ENCODE results near the gene KCNQ1. TPM values are rescaled to one million over a fixed set of nuclear protein-coding genes. Genes with fewer than 3 reads are reported as not detected.

Gene KCNQ1
- polyA plus RNA-seq, 1 experiment, result not detected

DNA sequence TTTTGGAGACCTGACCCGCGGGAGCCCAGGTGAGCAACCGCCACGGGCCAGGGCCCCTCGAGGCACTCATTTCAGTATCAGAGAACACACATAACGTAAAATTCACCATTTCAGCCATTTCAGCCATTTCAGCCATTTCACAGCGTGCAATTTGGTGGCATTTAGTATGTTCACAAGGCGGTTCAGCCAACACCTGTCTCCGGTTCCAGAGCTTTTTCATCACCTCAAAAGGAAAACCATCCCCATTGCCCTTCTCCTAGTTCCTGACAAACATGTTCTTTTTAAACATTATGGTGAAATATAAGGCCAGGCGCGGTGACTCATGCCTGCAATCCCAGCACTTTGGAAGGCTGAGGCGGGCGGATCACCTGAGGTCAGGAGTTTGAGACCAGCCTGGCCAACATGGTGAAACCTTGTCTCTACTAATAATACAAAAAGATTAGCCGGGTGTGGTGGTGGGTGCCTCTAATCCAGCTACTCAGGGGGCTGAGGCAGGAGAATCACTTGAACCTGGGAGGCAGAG, 119.3 kb downstream of the KCNQ1 start:
- ChIA-PET CTCF (no interaction called here), POLR2A (no interaction called here)
- TF ChIP-seq, protein P1, sequence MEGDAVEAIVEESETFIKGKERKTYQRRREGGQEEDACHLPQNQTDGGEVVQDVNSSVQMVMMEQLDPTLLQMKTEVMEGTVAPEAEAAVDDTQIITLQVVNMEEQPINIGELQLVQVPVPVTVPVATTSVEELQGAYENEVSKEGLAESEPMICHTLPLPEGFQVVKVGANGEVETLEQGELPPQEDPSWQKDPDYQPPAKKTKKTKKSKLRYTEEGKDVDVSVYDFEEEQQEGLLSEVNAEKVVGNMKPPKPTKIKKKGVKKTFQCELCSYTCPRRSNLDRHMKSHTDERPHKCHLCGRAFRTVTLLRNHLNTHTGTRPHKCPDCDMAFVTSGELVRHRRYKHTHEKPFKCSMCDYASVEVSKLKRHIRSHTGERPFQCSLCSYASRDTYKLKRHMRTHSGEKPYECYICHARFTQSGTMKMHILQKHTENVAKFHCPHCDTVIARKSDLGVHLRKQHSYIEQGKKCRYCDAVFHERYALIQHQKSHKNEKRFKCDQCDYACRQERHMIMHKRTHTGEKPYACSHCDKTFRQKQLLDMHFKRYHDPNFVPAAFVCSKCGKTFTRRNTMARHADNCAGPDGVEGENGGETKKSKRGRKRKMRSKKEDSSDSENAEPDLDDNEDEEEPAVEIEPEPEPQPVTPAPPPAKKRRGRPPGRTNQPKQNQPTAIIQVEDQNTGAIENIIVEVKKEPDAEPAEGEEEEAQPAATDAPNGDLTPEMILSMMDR (IDR thresholded peaks at IDR 0.05; ENCODE audit: low read depth, low read length), result no peak
- DNase-seq (ENCODE audit: low read depth, low spot score), result no peak
- H3K9me3 ChIP-seq (ENCODE audit: control insufficient read depth, insufficient read depth, low read length), result no peaks in the 10 kb centered on the region
- no peak overlapping the region for H3K27ac ChIP-seq (ENCODE audit: low read depth, low read length)
- peaks cover 8% of the 10 kb centered on the region for H3K27me3 ChIP-seq (ENCODE audit: control insufficient read depth, insufficient read depth, low read length)
- H3K4me3 ChIP-seq (ENCODE audit: low read depth, low read length), result no peak overlapping the region

DNA sequence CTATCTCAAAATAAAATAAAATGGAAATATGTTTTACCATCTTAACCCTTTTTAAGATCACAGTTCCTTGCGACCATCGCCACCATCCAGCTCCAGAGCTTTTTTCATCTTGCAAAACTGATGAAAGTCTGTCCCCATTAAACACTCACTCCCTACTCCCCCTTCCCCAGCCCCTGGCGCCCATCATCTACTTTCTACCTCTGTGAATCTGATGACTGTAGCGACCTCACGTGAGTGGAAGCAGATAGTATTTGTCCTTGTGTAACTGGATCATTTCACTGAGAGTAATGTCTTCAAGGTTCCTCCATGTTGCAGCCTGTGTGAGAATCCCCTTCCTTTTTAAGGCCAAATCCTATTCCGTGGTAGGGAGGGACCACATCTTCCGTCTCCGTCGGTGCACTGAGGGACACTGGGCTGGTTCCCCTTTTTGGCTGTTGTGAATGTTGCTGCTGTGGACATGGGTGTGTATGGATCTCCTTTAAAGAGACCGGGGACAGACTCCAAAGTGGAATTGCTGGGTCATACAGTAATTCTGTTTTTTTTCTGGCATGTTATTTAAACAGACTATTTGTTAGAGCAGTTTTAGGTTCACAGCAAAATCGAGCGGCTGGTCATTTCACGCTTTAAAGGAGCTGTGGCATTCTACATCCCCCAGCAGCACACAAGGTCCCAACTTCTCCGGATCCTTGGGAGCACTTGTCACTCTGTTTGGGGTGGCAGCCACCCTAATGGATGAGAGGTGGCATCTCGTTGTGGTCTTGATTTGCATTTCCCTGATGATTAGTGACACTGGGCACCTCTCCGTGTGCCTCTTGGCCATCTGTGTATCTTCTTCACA, 120.0 kb downstream of the KCNQ1 start:
- Histone ChIP-seq H3K27me3 (ENCODE audit: control insufficient read depth, insufficient read depth, low read length) (peaks cover 8% of the 10 kb centered on the region), H3K9me3 (ENCODE audit: control insufficient read depth, insufficient read depth, low read length) (peaks cover under 1% of the 10 kb centered on the region; the same call in 1 of the 2 replicates), H3K4me3 (ENCODE audit: low read depth, low read length) (no peak overlapping the region), H3K27ac (ENCODE audit: low read depth, low read length) (no peak overlapping the region)
- TF ChIP-seq, protein P1 (IDR thresholded peaks at IDR 0.05; ENCODE audit: low read depth, low read length), result no peak
- ChIA-PET POLR2A (no interaction called here), CTCF (no interaction called here)
- no peak for DNase-seq (ENCODE audit: low read depth, low spot score)

DNA sequence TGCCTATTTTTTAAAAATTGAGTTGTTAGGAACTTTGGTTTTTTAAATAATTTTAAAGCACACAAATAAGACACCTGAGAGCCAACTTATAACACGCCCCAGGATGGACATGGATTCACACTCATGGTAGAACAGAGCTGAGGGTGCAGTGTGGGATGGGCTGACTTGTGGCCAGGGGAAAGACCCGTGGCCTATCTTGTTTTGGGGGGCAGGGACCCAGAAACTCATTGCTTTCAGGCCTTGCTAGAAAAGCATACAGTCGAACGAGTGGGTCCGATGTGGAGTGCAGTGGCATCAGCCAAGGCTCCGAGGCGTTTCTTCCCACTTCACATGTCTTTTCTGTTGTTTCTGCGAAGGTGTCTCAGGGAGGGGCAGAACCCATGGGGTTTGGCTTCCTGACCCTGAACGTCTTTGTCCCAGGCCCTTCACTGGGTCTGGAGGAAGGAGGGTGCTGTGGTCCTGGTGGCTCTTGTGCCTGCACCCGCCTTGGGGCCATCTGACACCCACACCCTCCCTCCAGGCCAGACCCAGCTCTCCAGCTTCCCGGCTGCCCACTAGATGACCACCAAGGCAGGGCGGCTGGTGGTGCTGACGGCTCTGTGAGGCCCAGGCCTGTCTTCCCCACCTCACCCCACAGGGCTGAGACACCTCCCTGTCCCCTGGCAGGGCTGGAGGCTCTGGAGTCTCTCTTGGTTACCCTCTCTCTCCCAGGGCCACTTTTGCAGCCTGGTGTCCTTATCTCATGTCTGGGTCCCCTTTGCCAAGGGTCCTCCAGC, 120.8 kb downstream of the KCNQ1 start:
- no peak overlapping the region for H3K27ac ChIP-seq (ENCODE audit: low read depth, low read length)
- no peak for DNase-seq (ENCODE audit: low read depth, low spot score)
- peaks cover 9% of the 10 kb centered on the region for H3K9me3 ChIP-seq (ENCODE audit: control insufficient read depth, insufficient read depth, low read length)
- TF ChIP-seq, protein P1 (IDR thresholded peaks at IDR 0.05; ENCODE audit: low read depth, low read length), result no peak
- CTCF ChIA-PET, result no interaction called here
- H3K27me3 ChIP-seq (ENCODE audit: control insufficient read depth, insufficient read depth, low read length), result peaks cover 8% of the 10 kb centered on the region
- POLR2A ChIA-PET, result no interaction called here
- H3K4me3 ChIP-seq (ENCODE audit: low read depth, low read length), result no peak overlapping the region

DNA sequence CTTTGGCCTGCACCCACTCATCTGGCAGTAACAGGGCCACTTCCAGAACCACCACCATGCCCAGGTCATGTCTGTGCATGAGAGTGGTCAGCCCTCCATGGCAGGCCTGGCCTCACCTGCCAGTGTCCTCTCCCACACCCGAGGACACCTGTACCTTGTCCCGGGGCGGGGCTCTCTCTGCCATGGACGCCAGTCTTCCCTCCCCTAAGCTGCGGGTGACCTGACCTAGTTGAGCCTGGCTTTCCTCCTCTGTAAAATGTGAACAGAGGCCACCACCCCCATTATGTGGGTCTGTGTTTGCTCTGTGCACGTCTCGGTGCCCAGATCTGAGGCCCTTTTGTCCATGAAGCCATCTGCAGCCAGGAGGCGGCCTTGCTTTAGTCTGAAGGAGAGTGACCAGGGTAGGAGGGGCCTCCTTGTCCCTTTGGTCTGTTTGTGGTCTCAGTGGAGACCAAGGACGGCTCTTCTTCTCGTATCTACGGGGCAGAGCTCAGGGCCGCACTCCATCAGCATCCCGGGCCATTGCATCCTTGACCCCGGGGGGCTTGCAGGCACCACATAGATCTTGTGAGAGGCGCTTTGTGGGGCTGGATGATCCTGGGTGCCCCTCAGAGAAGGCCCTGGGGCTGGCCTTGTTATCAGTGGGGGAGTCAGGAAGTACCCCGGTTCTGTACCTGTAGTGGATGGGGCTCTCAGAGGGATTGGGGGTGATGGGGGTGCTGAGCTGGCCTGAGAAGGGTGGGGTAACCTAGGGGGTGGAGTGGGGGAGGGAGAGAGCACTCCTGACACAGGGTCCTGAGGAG, 121.6 kb downstream of the KCNQ1 start:
- no peak overlapping the region for H3K4me3 ChIP-seq (ENCODE audit: low read depth, low read length)
- TF ChIP-seq, protein P1 (IDR thresholded peaks at IDR 0.05; ENCODE audit: low read depth, low read length), result no peak
- POLR2A ChIA-PET, result no interaction called here
- peaks cover 17% of the 10 kb centered on the region for H3K9me3 ChIP-seq (ENCODE audit: control insufficient read depth, insufficient read depth, low read length)
- H3K27me3 ChIP-seq (ENCODE audit: control insufficient read depth, insufficient read depth, low read length), result peaks cover 8% of the 10 kb centered on the region
- CTCF ChIA-PET, result interaction anchor here (1.2 kb wide), 1 partner anchor 33 kb away, joined by 3 read pairs; no protein-coding TSS in a partner anchor
- DNase-seq (ENCODE audit: low read depth, low spot score), result no peak
- no peak overlapping the region for H3K27ac ChIP-seq (ENCODE audit: low read depth, low read length)

Measured in AG04450 (cell line).